HCT116 (cell line): Measurements from ENCODE around the gene INTS3.

ENCODE experiments used
- ELF1 ChIP-seq: IDR thresholded peaks from 2 replicates; pipeline ENCODE4 v1.6.1; 2012; ENCODE audit warnings: low read depth, borderline replicate concordance
- EZH2 ChIP-seq: fragments of 200-600 bp; sonication (generic); IDR thresholded peaks from 2 replicates; pipeline ENCODE4 v1.6.1; 2017; ENCODE audit warnings: antibody characterized with exemption, mixed run types
- JUND ChIP-seq: IDR thresholded peaks from 2 replicates; pipeline ENCODE4 v1.6.1; 2012
- MAX ChIP-seq: IDR thresholded peaks from 2 replicates; pipeline ENCODE4 v1.6.1; 2012
- POLR2AphosphoS5 ChIP-seq: IDR thresholded peaks from 2 replicates; pipeline ENCODE4 v1.6.1; 2011; ENCODE audit warnings: mild to moderate bottlenecking, low read depth, low read length, moderate library complexity
- SRF ChIP-seq: IDR thresholded peaks from 2 replicates; pipeline ENCODE4 v1.6.1; 2012; ENCODE audit warnings: low read depth
- TCF7L2 ChIP-seq: IDR thresholded peaks from 2 replicates; pipeline ENCODE4 v1.7.0; 2011; ENCODE audit warnings: borderline replicate concordance, inconsistent platforms; ENCODE audit not compliant: insufficient read depth, insufficient read length; ENCODE audit errors: extremely low read depth
- TF ChIP-seq, protein P1 (sequence below), 3 experiments: fragments of 200-600 bp in 1 of 3; sonication (generic) in 1 of 3; IDR thresholded peaks in 2 of 3; conservative IDR thresholded peaks in 1 of 3; 2 replicates each; pipeline ENCODE4 v1.5.1; 2012 to 2017; ENCODE audit warnings: low read depth in 2 of 3, low read length in 2 of 3, antibody characterized with exemption in 1 of 3, borderline replicate concordance in 1 of 3, control low read depth in 1 of 3, mild to moderate bottlenecking in 1 of 3, mixed read lengths in 1 of 3, mixed run types in 1 of 3, moderate library complexity in 1 of 3; ENCODE audit not compliant: insufficient read depth in 1 of 3

DNA sequence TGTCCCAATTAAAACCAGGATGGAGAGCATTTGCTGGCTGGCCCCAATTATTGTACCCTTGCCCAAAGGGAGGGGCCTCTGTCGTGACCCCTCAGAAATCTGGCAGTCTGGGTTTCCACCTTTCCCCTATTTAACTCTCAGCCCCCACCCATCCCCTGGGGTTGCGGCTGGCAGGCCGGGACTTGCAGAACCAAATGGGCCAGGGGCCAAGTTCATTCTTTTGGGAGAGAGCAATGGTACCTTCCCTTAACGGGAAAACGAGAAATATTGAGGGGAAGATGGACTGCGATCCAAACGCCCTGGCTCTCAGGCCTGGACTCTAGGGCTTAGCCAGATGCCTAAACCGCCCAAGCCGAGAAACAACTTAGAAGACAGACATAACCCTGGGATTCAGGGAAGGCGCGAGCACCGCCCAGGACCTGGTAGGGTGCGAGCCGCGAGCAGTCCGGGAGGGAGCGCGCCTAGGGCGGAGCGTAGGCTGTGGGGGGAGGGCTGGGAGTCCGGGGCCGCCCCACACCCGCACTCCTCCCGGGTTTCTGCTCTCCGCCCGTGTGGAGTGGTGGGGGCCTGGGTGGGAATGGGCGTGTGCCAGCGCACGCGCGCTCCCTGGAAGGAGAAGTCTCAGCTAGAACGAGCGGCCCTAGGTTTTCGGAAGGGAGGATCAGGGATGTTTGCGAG lies 47.1 kb downstream of the INTS3 start, which contains the start of gene SLC27A3:
- no peak for TF ChIP-seq JUND
- TF ChIP-seq, protein P1, sequence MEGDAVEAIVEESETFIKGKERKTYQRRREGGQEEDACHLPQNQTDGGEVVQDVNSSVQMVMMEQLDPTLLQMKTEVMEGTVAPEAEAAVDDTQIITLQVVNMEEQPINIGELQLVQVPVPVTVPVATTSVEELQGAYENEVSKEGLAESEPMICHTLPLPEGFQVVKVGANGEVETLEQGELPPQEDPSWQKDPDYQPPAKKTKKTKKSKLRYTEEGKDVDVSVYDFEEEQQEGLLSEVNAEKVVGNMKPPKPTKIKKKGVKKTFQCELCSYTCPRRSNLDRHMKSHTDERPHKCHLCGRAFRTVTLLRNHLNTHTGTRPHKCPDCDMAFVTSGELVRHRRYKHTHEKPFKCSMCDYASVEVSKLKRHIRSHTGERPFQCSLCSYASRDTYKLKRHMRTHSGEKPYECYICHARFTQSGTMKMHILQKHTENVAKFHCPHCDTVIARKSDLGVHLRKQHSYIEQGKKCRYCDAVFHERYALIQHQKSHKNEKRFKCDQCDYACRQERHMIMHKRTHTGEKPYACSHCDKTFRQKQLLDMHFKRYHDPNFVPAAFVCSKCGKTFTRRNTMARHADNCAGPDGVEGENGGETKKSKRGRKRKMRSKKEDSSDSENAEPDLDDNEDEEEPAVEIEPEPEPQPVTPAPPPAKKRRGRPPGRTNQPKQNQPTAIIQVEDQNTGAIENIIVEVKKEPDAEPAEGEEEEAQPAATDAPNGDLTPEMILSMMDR (IDR thresholded peaks at IDR 0.05 in 2 of 3, conservative IDR thresholded peaks at IDR 0.05 in 1 of 3; ENCODE audit: borderline replicate concordance in 1 of 3, insufficient read depth in 1 of 3, low read depth in 2 of 3, low read length in 2 of 3) = no peak
- no peak for TF ChIP-seq EZH2
- TF ChIP-seq ELF1 = no peak
- TF ChIP-seq TCF7L2 = no peak
- no peak for TF ChIP-seq SRF
- TF ChIP-seq POLR2AphosphoS5 = peak; percentile 66
- TF ChIP-seq MAX = no peak; the same call in none of the 2 replicates
